NCI-H1417 (cell line): ENCODE results near the gene SFMBT1.
"Not testable (repeated sequence)": the region's sequence is repeated elsewhere in the genome, so short reads cannot be mapped to it uniquely, and the experiment has no call there.

Experiments used
- DNase-seq, 3 experiments: peaks; one replicate each; lab custom pipeline; 2025; lab: John Stamatoyannopoulos, UW

SFMBT1 gene

GRCh38 chr3:53035825-53036619 lies 9.9 kb downstream of the SFMBT1 start:
- DNase-seq, result no peak

GRCh38 chr3:53035018-53035417 lies 10.9 kb downstream of the SFMBT1 start:
- not testable (repeated sequence) for DNase-seq

DNA sequence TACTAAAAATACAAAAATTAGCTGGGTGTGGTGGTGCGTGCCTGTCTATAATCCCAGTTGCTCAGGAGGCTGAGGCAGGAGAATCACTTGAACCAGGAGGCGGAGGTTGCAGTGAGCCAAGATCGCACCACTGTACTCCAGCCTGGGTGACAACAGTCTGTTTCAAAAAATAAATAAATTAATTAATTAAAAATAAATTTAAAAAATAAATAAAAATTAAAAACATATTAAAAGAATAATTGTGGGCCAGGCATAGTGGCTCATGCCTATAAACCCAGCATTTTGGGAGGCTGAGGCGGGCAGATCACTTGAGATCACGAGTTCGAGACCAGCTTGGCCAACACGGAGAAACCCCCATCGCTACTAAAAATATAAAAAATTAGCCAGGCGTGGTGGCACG lies 11.5 kb downstream of the SFMBT1 start:
- not testable (repeated sequence) for DNase-seq

DNA sequence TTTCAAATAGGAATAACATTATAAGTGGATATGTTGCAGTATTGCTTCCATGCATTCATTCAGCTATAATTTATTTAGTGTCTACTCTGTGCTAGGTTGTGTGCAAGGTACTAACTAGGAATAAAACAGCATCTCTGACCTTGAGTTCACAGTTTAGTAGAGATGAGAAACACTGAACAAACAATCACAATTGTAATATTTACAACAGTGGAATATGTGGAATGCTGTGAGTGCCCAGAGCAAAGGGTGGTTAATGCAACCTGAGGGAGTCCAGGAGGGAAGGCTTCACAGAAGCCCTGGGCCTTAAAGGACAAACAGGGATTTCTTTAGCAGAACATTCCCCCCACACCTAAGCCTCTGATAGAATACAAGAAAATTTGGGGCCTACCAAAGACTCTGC lies 13.3 kb downstream of the SFMBT1 start:
- DNase-seq, result no peak

GRCh38 chr3:53030619-53031449 lies 15.0 kb downstream of the SFMBT1 start:
- DNase-seq, result peak in 1 of 3 experiments; percentile 22

DNA sequence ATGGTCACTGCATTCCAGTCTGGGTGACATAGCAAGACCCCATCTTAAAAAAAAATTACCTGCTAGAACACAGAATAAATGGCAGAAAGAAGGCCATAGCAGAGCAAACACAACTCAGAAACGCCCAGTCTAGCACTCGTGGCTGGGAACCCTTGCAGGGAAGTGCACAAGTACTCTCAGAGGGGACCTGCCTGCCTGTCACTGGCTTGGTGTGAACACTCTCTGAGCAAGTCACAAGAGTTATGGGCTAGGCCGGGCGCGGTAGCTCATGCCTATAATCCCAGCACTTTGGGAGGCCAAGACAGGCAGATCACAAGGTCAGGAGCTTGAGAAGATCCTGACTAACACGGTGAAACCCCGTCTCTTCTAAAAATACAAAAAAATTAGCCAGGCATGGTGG lies 17.2 kb downstream of the SFMBT1 start:
- no peak for DNase-seq

DNA sequence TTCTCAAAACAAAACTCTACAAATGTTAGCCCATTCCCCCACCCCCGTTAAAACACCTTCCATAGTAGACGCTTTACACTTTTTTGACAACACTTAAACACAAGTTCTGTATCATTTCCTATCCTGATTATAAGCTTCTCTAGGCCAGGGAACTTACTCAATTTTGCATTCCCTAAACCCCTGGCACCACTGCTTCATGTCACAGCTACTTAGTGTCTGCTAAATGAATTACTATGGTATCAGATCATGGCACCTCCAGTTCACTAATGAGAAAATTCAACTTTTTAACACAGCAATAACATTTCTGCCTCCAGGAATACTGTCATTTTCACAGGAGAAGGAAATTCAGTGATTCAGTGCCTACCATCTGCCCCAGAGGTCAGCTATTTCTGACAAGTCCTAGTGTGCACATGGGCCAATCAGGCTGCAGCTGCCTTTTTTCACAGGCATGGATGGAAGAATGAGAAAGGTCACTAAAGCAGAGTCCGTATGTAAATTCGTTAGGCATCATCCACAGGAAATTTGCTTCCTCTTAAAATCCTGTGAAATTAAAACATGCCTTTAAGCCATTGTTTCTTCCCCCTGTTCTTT lies 18.5 kb downstream of the SFMBT1 start:
- no peak for DNase-seq

- no peak for DNase-seq
These were observed 19.3 kb downstream of the SFMBT1 start for GRCh38 chr3:53026382-53027162.

GRCh38 chr3:53024315-53024714 lies 21.6 kb downstream of the SFMBT1 start:
- DNase-seq, result no peak

DNA sequence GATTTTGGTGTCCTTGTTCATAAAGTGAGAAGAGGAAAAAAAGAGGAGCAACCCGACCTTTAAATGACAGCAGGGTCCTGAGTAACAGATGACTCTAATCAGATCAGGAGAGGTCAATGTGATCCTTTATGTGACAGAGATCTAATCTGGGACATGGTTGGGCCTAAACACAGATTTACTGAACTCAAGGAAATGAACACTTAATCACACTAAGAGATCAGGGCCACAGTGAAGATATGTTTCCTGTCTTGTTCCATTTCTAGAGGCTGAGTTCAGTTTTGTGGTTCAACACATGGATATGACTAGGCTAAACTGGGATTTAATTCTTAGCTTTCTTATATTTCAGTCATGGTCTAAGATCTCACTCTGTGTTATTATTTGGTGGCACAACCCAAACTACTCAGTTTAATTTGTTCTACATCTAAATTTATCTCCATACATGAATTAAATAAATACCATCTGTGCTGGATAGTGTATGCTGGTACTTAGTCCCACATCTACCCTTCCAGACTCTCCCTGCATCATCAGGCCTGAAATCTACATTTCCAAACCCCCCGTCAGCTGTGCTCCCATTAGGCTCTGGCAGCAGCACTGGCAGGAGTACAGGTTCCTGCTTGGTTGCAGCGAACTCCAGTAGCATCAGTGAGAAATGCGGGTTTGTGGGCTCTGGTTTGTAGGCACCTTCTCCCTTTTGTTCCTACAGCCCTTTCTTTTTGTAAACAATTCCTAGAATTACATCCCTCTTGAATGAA lies 22.6 kb downstream of the SFMBT1 start:
- peak in 1 of 3 experiments; percentile 2 for DNase-seq

DNA sequence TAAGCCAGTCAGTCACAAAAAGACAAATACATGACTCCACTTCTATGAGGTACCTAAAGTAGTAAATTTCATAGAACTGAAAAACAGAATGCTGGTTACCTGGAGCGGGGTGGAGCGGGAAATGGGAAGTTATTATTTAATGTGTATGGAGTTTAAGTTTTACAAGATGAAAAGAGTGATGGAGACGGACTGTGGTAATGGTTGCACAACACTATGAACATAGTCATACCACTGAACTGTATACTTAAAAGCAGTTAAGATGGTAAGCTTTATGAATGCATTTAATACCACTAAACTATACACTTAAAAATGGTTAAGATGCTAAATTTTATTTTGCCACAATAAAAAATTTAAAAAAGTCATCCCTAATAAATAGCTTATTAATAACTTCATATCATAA lies 23.2 kb downstream of the SFMBT1 start:
- DNase-seq, result no peak

DNA sequence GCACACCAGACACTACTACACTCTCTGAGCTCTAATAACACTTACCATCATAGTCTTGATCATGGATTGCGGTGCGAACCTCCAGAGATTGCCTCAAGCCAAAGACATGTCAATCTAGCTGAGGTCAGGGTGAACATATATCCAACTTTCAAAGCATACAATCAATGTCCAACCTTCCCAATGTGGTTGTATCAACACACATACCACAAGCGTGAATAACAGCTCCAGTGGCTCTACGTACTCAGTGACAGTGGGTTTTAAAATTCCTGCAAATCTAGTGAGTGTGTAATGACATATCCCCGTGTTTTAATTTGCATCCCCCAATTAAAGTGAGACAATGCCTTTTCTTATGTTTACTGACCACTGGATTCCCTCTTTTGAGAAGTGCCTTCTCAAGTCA lies 29.6 kb downstream of the SFMBT1 start:
- no peak for DNase-seq

GRCh38 chr3:53011324-53011723 lies 34.5 kb downstream of the SFMBT1 start:
- no peak for DNase-seq

DNA sequence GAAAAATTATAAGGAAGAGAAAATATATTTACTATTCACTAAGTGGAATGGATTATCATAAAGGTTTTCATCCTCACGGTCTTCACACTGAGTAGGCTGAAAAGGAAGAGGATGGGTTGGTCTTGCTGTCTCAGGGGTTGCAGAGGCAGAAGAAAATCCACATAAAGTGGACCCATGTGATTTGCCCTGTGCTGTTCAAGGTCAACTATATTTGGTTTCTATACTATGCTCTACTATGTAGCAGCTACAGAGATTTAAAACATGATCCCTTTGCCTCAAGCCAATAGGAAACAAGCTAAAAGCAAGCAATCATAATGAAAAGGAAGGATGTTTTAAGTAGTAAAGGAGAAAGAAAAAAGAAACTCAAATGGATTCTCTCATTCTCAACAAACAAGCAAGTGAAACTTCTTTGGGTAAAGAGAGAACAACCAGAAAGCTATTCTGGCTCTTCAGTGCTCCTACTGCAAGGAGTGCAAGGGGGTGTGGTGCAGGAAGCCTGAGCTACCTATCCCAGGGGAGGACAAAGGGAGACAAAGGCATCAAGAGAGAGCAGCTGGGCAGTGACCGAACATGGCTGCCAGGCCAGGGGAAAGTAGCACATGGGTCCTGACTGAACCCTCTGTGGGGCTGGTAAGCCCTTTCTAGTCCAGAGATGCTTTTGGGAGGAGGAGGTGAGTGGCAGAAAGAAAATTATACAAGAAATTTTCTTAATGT lies 35.9 kb downstream of the SFMBT1 start:
- peak in 2 of 3 experiments; percentile 2 to 10 for DNase-seq

- no peak for DNase-seq
These were observed 36.9 kb downstream of the SFMBT1 start for GRCh38 chr3:53008932-53009331.

DNA sequence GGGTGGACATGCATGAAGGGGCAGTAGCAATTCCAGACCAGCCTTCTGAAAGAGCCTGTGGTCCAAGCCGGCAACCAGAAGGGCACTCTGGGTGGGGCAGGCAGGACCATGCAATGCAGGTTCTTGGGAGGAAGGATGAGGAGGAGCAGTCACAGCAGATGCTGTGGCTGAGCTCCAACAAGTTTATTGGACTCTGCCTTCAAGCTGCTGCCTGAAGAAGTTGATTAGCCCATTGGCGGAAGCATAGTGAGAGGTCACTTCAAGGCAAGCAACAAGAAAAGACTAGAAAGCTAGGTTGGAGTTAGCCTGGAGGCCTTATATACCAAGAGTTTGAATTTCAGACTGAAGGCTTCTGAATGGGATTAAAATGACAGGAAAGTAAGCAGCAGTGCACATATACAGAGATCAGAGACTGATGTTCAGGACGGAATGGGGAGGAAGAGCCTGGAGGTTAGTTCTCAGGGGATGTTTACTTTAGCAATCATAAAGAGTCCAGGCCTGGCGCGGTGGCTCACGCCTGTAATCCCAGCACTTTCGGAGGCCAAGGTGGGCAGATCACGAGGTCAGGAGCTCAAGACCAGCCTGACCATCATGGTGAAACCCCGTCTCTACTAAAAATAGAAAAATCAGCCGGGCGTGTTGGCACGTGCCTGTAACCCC lies 39.9 kb downstream of the SFMBT1 start:
- no peak for DNase-seq

DNA sequence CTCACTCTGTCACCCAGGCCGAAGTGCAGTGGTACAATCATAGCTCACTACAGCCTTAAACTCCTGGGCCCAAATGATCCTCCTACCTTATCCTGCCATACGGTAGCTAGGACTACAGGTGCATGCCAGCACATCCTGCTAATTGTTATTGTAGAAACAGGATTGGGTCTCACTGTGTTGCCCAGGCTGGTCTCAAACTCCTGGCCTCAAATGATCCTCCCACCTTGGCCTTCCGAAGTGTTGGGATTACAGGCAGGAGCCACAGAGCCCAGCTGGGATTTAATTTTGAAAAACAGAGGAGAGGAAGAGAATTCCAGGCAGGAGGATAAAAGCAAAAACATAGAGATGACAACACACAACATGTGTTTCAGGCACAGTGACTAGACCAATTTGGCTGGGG lies 40.5 kb downstream of the SFMBT1 start:
- no peak for DNase-seq

GRCh38 chr3:53003320-53003719 lies 42.6 kb downstream of the SFMBT1 start:
- no peak for DNase-seq

GRCh38 chr3:52998771-52999513 lies 46.9 kb downstream of the SFMBT1 start:
- no peak for DNase-seq
